K562 (cell line): ENCODE measurements around the gene CMIP. TPM values are rescaled to one million over a fixed set of nuclear protein-coding genes. Genes with fewer than 3 reads are reported as not detected.

ENCODE experiments used
- ATAC-seq: fragments of 200-7000 bp; cut with Tn5 transposase; 3 replicates; pipeline ENCODE4 v1.9.1; 2020; ENCODE audit warnings: moderate library complexity
- BruUV-seq: library from RNA; stranded (reverse); fragments of 400-500 nt; replicated peaks from 2 replicates; lab custom pipeline; 2021; lab: Mats Ljungman, UMichigan
- CTCF ChIA-PET: fragments of 300-600 bp; formaldehyde crosslinking; extraction: SDS; loops from one replicate; lab custom pipeline; 2021; ENCODE audit warnings: low intra/inter-chr PET ratio; lab: Yijun Ruan, JAX
- POLR2A ChIA-PET: fragments of 300-600, 350-650 bp; sonication (Branson Sonifier 250); formaldehyde crosslinking; extraction: SDS; loops from one replicate; lab custom pipeline; 2021; ENCODE audit warnings: antibody characterized with exemption, inconsistent platforms; lab: Yijun Ruan, JAX
- DNase-seq, 4 experiments: peaks; one replicate each; pipeline versions ENCODE4 v3.0.0 to v3.0.0-alpha.2; 2011 to 2018; ENCODE audit warnings: low spot score in 3 of 4, mixed read lengths in 3 of 4; ENCODE audit errors: extremely low read depth in 1 of 4
- FAIRE-seq: peaks from 2 replicates; lab custom pipeline; 2011; peaks lifted over from hg19 to GRCh38; lab: Jason Lieb, UNC
- H2AFZ ChIP-seq: 2 replicates; pipeline ENCODE4 v1.6.0; 2011; ENCODE audit warnings: low read depth, low read length, control low read depth, inconsistent platforms
- H3K27ac ChIP-seq: fragments of 200-600 bp; 3 replicates; pipeline ENCODE4 v1.8.0; 2011; ENCODE audit warnings: low read depth, mild to moderate bottlenecking, control low read depth, inconsistent platforms, low read length, moderate library complexity, mixed read lengths; ENCODE audit errors: extremely low read depth
- H3K27me3 ChIP-seq, 2 experiments: fragments of 300-600 bp in 1 of 2; 2 replicates in 1 of 2; 3 replicates in 1 of 2; pipeline versions ENCODE4 v1.6.0 to v1.8.0; 2011; ENCODE audit warnings: inconsistent platforms in 2 of 2, low read length in 2 of 2, mild to moderate bottlenecking in 1 of 2, mixed read lengths in 1 of 2, moderate library complexity in 1 of 2; ENCODE audit not compliant: control insufficient read depth in 2 of 2, insufficient read depth in 2 of 2
- H3K36me3 ChIP-seq: fragments of 300-600 bp; 3 replicates; pipeline ENCODE4 v1.8.0; 2011; ENCODE audit warnings: mild to moderate bottlenecking, low read length, inconsistent platforms; ENCODE audit not compliant: control insufficient read depth, insufficient read depth
- H3K4me1 ChIP-seq, 2 experiments: fragments of 200-600 bp in 1 of 2; replicated peaks in 1 of 2; 2 replicates in 1 of 2; 3 replicates in 1 of 2; pipeline versions ENCODE4 v1.5.1 to v1.8.0; 2011; ENCODE audit warnings: inconsistent platforms in 2 of 2, low read length in 2 of 2, mild to moderate bottlenecking in 1 of 2, mixed read lengths in 1 of 2, moderate library complexity in 1 of 2; ENCODE audit not compliant: control insufficient read depth in 2 of 2, insufficient read depth in 2 of 2
- H3K4me2 ChIP-seq: 2 replicates; pipeline ENCODE4 v1.6.1; 2011; ENCODE audit warnings: low read length, control low read depth, inconsistent platforms, mixed read lengths; ENCODE audit not compliant: insufficient read depth
- H3K4me3 ChIP-seq: fragments of 200-600 bp; sonication (generic), shearing (Covaris generic); 2 replicates; pipeline ENCODE4 v1.5.1; 2016; ENCODE audit warnings: control low read depth, inconsistent platforms
- H3K79me2 ChIP-seq: fragments of 200-600 bp; 3 replicates; pipeline ENCODE4 v1.8.0; 2011; ENCODE audit warnings: low read length, inconsistent platforms; ENCODE audit not compliant: control insufficient read depth, insufficient read depth
- H3K9ac ChIP-seq, 2 experiments: 2 replicates each; pipeline versions ENCODE4 v1.6.0 to v1.6.1; 2011; ENCODE audit warnings: low read depth in 2 of 2, low read length in 2 of 2, control low read depth in 1 of 2, inconsistent platforms in 1 of 2, mild to moderate bottlenecking in 1 of 2, mixed read lengths in 1 of 2; ENCODE audit not compliant: insufficient read depth in 1 of 2
- H3K9me1 ChIP-seq: one replicate; pipeline ENCODE4 v1.6.0; 2011; ENCODE audit warnings: inconsistent platforms, mild to moderate bottlenecking, low read length, moderate library complexity; ENCODE audit not compliant: control insufficient read depth, insufficient read depth
- H3K9me3 ChIP-seq: replicated peaks from 2 replicates; pipeline ENCODE4 v1.5.1; 2011; ENCODE audit warnings: low read depth, low read length, inconsistent platforms; ENCODE audit not compliant: control insufficient read depth, insufficient read depth
- H4K20me1 ChIP-seq: replicated peaks from 2 replicates; pipeline ENCODE4 v1.6.1; 2011; ENCODE audit warnings: low read length, inconsistent platforms, mixed read lengths; ENCODE audit not compliant: control insufficient read depth, insufficient read depth
- ARID1B ChIP-seq: fragments of 450-650 bp; IDR thresholded peaks from 2 replicates; pipeline ENCODE4 v1.6.1; 2016; ENCODE audit warnings: antibody characterized with exemption, mild to moderate bottlenecking, inconsistent platforms
- CBFA2T2 ChIP-seq: fragments of 450-650 bp; conservative IDR thresholded peaks from 2 replicates; pipeline ENCODE4 v1.6.1; 2017; ENCODE audit warnings: mild to moderate bottlenecking
- CHD1 ChIP-seq: fragments of 200-600 bp; sonication (generic); IDR thresholded peaks from one replicate; pipeline ENCODE4 v1.6.1; 2012; ENCODE audit warnings: mild to moderate bottlenecking, moderate library complexity, low read length, inconsistent platforms
- DDX20 ChIP-seq: fragments of 450-650 bp; IDR thresholded peaks from 2 replicates; pipeline ENCODE4 v1.6.1; 2016; ENCODE audit warnings: missing genetic modification characterization, low read depth, mild to moderate bottlenecking, missing compliant biosample characterization, moderate library complexity
- KDM1A ChIP-seq, 2 experiments: fragments of 450-650 bp; IDR thresholded peaks; 2 replicates each; pipeline ENCODE4 v1.6.1; 2016; ENCODE audit warnings: mild to moderate bottlenecking in 2 of 2
- KDM2B ChIP-seq: fragments of 250-450 bp; sonication (Bioruptor Pico); IDR thresholded peaks from 2 replicates; pipeline ENCODE4 v1.8.0; 2021; ENCODE audit warnings: mild to moderate bottlenecking, moderate library complexity
- MYBL2 ChIP-seq, 2 experiments: fragments of 450-650 bp in 1 of 2; sonication (generic) in 1 of 2; formaldehyde crosslinking in 1 of 2; IDR thresholded peaks; 2 replicates each; pipeline versions ENCODE4 v1.6.1 to v1.8.1; 2017 to 2022; ENCODE audit warnings: borderline replicate concordance in 1 of 2, inconsistent platforms in 1 of 2, low read depth in 1 of 2, mild to moderate bottlenecking in 1 of 2, missing genetic modification reagents in 1 of 2, moderate library complexity in 1 of 2
- PHF21A ChIP-seq: fragments of 450-650 bp; IDR thresholded peaks from 2 replicates; pipeline ENCODE4 v1.6.1; 2017; ENCODE audit warnings: low read depth, borderline replicate concordance
- POLR2G ChIP-seq: fragments of 200-400 bp; formaldehyde crosslinking; IDR thresholded peaks from 2 replicates; pipeline ENCODE4 v1.6.1; 2017; ENCODE audit warnings: low read depth, mild to moderate bottlenecking, antibody characterized with exemption, low read length, moderate library complexity
- PTBP1 ChIP-seq: fragments of 200-400 bp; formaldehyde crosslinking; IDR thresholded peaks from 2 replicates; pipeline ENCODE4 v1.6.1; 2017; ENCODE audit warnings: low read depth, low read length
- RFX1 ChIP-seq: fragments of 450-650 bp; IDR thresholded peaks from 2 replicates; pipeline ENCODE4 v1.6.1; 2016; ENCODE audit warnings: mild to moderate bottlenecking, moderate library complexity
- TEAD2 ChIP-seq: fragments of 450-650 bp; IDR thresholded peaks from 2 replicates; pipeline ENCODE4 v1.6.1; 2016; ENCODE audit warnings: missing genetic modification characterization, control low read depth, missing compliant biosample characterization
- ZFX ChIP-seq: sonication (generic); formaldehyde crosslinking; IDR thresholded peaks from 2 replicates; pipeline ENCODE4 v1.8.0; 2022; ENCODE audit warnings: mild to moderate bottlenecking, missing genetic modification reagents, moderate library complexity
- ZNF232 ChIP-seq: sonication (generic); formaldehyde crosslinking; IDR thresholded peaks from 2 replicates; pipeline ENCODE4 v1.8.0; 2022; ENCODE audit warnings: mild to moderate bottlenecking, missing genetic modification reagents
- ZNF3 ChIP-seq: fragments of 250-450 bp; sonication (Bioruptor Pico); IDR thresholded peaks from 2 replicates; pipeline ENCODE4 v1.5.0; 2021; ENCODE audit warnings: mild to moderate bottlenecking, moderate library complexity
- WGBS: fragments of 100-300 bp; shearing (Covaris generic); methylation state at CpG from one replicate; pipeline ENCODE4 v1.1.6; 2016; ENCODE audit warnings: low coverage, mixed read lengths; ENCODE audit not compliant: insufficient coverage; ENCODE audit errors: missing lambda C conversion rate; 5-methylcytosine and 5-hydroxymethylcytosine counted together
- in situ Hi-C: fragments of 300-500 bp; cut with MboI; formaldehyde crosslinking; loops from 4 replicates; pipeline ENCODE4 v1.15.0; 2018; ENCODE audit warnings: inconsistent platforms, mixed read lengths
- intact Hi-C: fragments of 100-400 bp; cut with micrococcal nuclease; formaldehyde crosslinking; loops from 2 replicates; pipeline ENCODE4 v1.14.2; 2022
- polyA plus RNA-seq, 8 experiments: library from polyadenylated mRNA; depleted of rRNA in 4 of 8; stranded (reverse) in 5 of 8; unstranded in 3 of 8; fragments of >200 nt; fragmentation: Nextera tagmentation in 2 of 8; fragmentation: Illumina TruSeq in 1 of 8; extraction: Ambion mirVana in 2 of 8; extraction: Trizol in 1 of 8; gene quantifications; 2 replicates each; pipeline versions ENCODE4 v1.2.1 to v1.2.3, GENCODE V29; 2011 to 2014; ENCODE audit warnings: inconsistent platforms in 1 of 8, missing spikeins in 1 of 8
- total RNA-seq, 7 experiments: library from RNA; depleted of rRNA in 6 of 7; stranded (reverse); fragments of >200 nt in 6 of 7; fragmentation: Illumina TruSeq in 2 of 7; extraction: Trizol in 2 of 7; gene quantifications; 2 replicates each; pipeline versions ENCODE4 v1.2.1 to v1.2.3, GENCODE V29; 2011 to 2021; ENCODE audit warnings: low replicate concordance in 1 of 7
- TF ChIP-seq, protein P1 (sequence below): fragments of 450-650 bp; IDR thresholded peaks from 2 replicates; pipeline ENCODE4 v1.6.1; 2016; ENCODE audit warnings: antibody characterized with exemption

Gene CMIP
- total and polyA plus RNA-seq, 9 of the 15 experiments (the other 6 are each of a cell fraction or from before 2014, with no cell fraction given), result 0.94 to 82.5 (median 10.3) TPM

DNA sequence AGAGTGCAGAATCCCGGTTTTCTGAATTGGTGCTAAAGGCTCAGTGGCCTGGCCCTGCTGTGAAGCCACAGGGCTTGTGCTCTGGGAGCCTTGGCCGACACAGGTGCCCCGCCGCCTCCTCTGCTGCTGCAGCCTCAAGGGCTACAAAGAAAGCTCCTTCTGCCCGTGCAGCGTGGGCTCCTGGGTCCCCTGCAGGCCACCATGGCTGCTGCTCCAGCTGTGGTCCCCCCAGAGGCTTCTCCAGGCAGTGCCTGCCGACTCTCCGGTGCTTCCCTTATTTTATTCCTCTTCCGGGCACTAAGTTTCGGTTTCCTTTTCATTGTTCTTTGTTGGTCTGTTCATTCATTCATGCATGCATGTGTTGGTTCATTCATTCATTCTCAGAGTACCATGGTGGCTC lies 53.1 kb downstream of the CMIP start:
- no peak for FAIRE-seq
- no peaks in the 10 kb centered on the region; the same call in 1 of the 2 replicates for H4K20me1 ChIP-seq
- peak overlapping the region in 1 of 2 experiments; percentile 72; a peak in 2 of 4 replicates for H3K9ac ChIP-seq

DNA sequence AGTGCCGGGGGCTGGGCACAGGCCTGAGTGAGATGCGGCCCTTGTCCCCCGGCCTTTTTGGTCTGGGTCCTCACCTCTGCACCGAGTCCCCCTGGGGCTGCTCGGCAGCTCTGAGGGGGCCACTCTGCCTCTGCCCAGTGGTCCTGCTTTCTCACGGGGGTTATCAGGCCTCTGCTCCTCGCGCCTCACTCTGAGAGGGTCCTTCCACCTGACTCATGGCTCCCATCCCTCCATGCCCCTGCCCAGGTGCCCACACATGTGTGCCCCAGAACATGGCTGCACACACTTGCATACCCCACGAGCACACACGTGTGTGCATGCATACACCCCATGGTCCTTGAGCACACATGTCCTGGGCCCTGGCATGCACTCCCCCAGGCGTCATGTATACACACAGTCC lies 53.7 kb downstream of the CMIP start:
- Histone ChIP-seq H3K9me3 (no peaks in the 10 kb centered on the region), H3K4me2 (no peak overlapping the region), H3K9me1 (peaks cover 5% of the 10 kb centered on the region), H3K36me3 (peaks cover 32% of the 10 kb centered on the region), H3K9ac (peak overlapping the region in 1 of 2 experiments; percentile 16; a peak in 1 of 4 replicates), H3K4me1 (peaks cover 59 to 64% of the 10 kb centered on the region in 2 experiments), H3K79me2 (peaks cover 90% of the 10 kb centered on the region), H3K27ac (no peak overlapping the region), H4K20me1 (no peaks in the 10 kb centered on the region; the same call in 1 of the 2 replicates), H3K4me3 (no peak overlapping the region), H3K27me3 (no peaks in the 10 kb centered on the region), H2AFZ (no peak overlapping the region)
- intact Hi-C loops, result loop anchor here (10.0 kb wide), 2 partner anchors 136 to 196 kb away; no protein-coding TSS in a partner anchor
- DNase-seq (no peak), ATAC-seq (no peak), FAIRE-seq (no peak)
- ChIA-PET CTCF (no interaction called here), POLR2A (interaction anchor here (1.1 to 2.0 kb wide), 3 partner anchors 11 to 47 kb away, joined by 3 to 5 read pairs (median 4); no protein-coding TSS in a partner anchor)
- WGBS, result 76% methylated on average over 11 of the region's 11 CpGs
- in situ Hi-C loops, result no loop called here
- no TSS peak for BruUV-seq
- TF ChIP-seq MYBL2 (IDR thresholded peaks at IDR 0.05; ENCODE audit: low read depth) (no peak), MYBL2 (CRISPR knock-in tag; IDR thresholded peaks at IDR 0.05; ENCODE audit: borderline replicate concordance) (no peak), ZNF3 (no peak), ZFX (no peak), TEAD2 (tag) (no peak), POLR2G (0 out of 2 replicates have a peak, but pooled peaks have one; percentile 28), KDM1A (IDR thresholded peaks at IDR 0.05) (0 out of 4 replicates have a peak, but pooled peaks of 1 of the 2 experiments have one; percentile 13), ZNF232 (CRISPR knock-in tag) (no peak)
- TF ChIP-seq, protein P1, sequence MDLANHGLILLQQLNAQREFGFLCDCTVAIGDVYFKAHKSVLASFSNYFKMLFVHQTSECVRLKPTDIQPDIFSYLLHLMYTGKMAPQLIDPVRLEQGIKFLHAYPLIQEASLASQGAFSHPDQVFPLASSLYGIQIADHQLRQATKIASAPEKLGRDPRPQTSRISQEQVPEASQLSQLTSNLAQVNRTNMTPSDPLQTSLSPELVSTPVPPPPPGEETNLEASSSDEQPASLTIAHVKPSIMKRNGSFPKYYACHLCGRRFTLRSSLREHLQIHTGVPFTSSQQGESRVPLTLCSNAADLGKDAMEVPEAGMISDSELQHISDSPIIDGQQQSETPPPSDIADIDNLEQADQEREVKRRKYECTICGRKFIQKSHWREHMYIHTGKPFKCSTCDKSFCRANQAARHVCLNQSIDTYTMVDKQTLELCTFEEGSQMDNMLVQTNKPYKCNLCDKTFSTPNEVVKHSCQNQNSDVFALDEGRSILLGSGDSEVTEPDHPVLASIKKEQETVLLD, result no peak

More for the DNA sequence above, 53.1 kb downstream of the CMIP start:
- peaks cover 35% of the 10 kb centered on the region for H3K36me3 ChIP-seq
- H3K79me2 ChIP-seq, result peaks cover 90% of the 10 kb centered on the region
- H3K27me3 ChIP-seq, result no peaks in the 10 kb centered on the region
- H3K4me1 ChIP-seq, result peaks cover 61 to 68% of the 10 kb centered on the region in 2 experiments
- intact Hi-C loops, result loop anchor here (10.0 kb wide), 2 partner anchors 137 to 197 kb away; no protein-coding TSS in a partner anchor
- CTCF ChIA-PET, result no interaction called here
- H3K4me2 ChIP-seq, result no peak overlapping the region
- no peak overlapping the region for H3K4me3 ChIP-seq
- DNase-seq (no peak), ATAC-seq (no peak)
- peaks cover 5% of the 10 kb centered on the region for H3K9me1 ChIP-seq
- TF ChIP-seq PHF21A (no peak), PTBP1 (no peak), CBFA2T2 (no peak), CHD1 (no peak), RFX1 (no peak), ARID1B (no peak), KDM2B (CRISPR knock-in tag) (no peak), DDX20 (no peak)
- TF ChIP-seq, all 486 proteins: peak for 0
- Histone ChIP-seq H2AFZ (no peak overlapping the region), H3K9me3 (no peaks in the 10 kb centered on the region), H3K27ac (peak overlapping the region; percentile 27; the same call in 1 of the 3 replicates)
- POLR2A ChIA-PET, result interaction anchor here (1.0 kb wide), 1 partner anchor 13 kb away, joined by 3 read pairs; no protein-coding TSS in a partner anchor
- BruUV-seq, result no TSS peak
- in situ Hi-C loops, result no loop called here
- 81% methylated on average over 10 of the region's 10 CpGs for WGBS
